Measurements from ENCODE around the gene ISLR. TPM values are rescaled to one million over a fixed set of nuclear protein-coding genes. Genes with fewer than 3 reads are reported as not detected.

ISLR gene
- total RNA-seq, 1 experiment from 2014 or later: not detected

- ATAC-seq: no peak
- TF ChIP-seq EZH2 (IDR thresholded peaks at IDR 0.05; ENCODE audit: low read length, unreplicated experiment) (no peak), EZH2phosphoT487 (IDR thresholded peaks at IDR 0.05; ENCODE audit: borderline replicate concordance, low read length) (no peak), CTCF (conservative IDR thresholded peaks at IDR 0.05; ENCODE audit: low read depth, low read length) (no peak)
- Histone ChIP-seq H3K36me3 (ENCODE audit: low read depth, low read length) (no peaks in the 10 kb centered on the region), H3K4me2 (ENCODE audit: low read length) (peak overlapping the region; percentile 64), H3K9me3 (ENCODE audit: low read length) (no peaks in the 10 kb centered on the region), H3K27me3 (ENCODE audit: low read length) (peaks cover 43% of the 10 kb centered on the region), H3K4me3 (ENCODE audit: low read length) (peak overlapping the region; percentile 24; the same call in 1 of the 2 replicates), H3K9me2 (replicated peaks; ENCODE audit: low read length) (no peaks in the 10 kb centered on the region), H3K4me1 (ENCODE audit: insufficient read depth, low read length) (peaks cover 7% of the 10 kb centered on the region; the same call in 1 of the 2 replicates), H4K20me1 (ENCODE audit: low read length) (no peaks in the 10 kb centered on the region), H3F3A (ENCODE audit: low read length, unreplicated experiment) (no peaks in the 10 kb centered on the region), H2AFZ (ENCODE audit: low read length) (no peak overlapping the region), H3K79me2 (ENCODE audit: low read length) (no peaks in the 10 kb centered on the region), H3K27ac (ENCODE audit: low read length) (no peak overlapping the region), H3K9ac (ENCODE audit: low read length) (no peak overlapping the region)
- no TSS peak for BruUV-seq (replicated peaks)
- POLR2A ChIA-PET (ENCODE audit: unreplicated experiment): no interaction called here
- DNase-seq: no peak
- intact Hi-C loops (cut with micrococcal nuclease): no loop called here
- CTCF ChIA-PET: interaction anchor here (0.7 kb wide), 1 partner anchor 1017 kb away, joined by 7 read pairs; no protein-coding TSS in a partner anchor
These were observed 42.5 kb upstream of the ISLR start for GRCh38 chr15:74130849-74131627.

GRCh38 chr15:74131628-74132413, 41.7 kb upstream of the ISLR start:
- Histone ChIP-seq H2AFZ (ENCODE audit: low read length) (no peak overlapping the region), H4K20me1 (ENCODE audit: low read length) (no peaks in the 10 kb centered on the region), H3K9me3 (ENCODE audit: low read length) (no peaks in the 10 kb centered on the region), H3K79me2 (ENCODE audit: low read length) (no peaks in the 10 kb centered on the region), H3F3A (ENCODE audit: low read length, unreplicated experiment) (no peaks in the 10 kb centered on the region), H3K4me2 (ENCODE audit: low read length) (no peak overlapping the region), H3K27ac (ENCODE audit: low read length) (no peak overlapping the region), H3K4me3 (ENCODE audit: low read length) (no peak overlapping the region), H3K9me2 (replicated peaks; ENCODE audit: low read length) (no peaks in the 10 kb centered on the region), H3K9ac (ENCODE audit: low read length) (no peak overlapping the region), H3K4me1 (ENCODE audit: insufficient read depth, low read length) (peaks cover 11% of the 10 kb centered on the region; the same call in 1 of the 2 replicates), H3K36me3 (ENCODE audit: low read depth, low read length) (no peaks in the 10 kb centered on the region), H3K27me3 (ENCODE audit: low read length) (peaks cover 43% of the 10 kb centered on the region)
- BruUV-seq (replicated peaks): no TSS peak
- ATAC-seq (no peak), DNase-seq (no peak)
- no peak for TF ChIP-seq CTCF (conservative IDR thresholded peaks at IDR 0.05; ENCODE audit: low read depth, low read length)
- TF ChIP-seq EZH2phosphoT487 (IDR thresholded peaks at IDR 0.05; ENCODE audit: borderline replicate concordance, low read length): no peak
- TF ChIP-seq EZH2 (IDR thresholded peaks at IDR 0.05; ENCODE audit: low read length, unreplicated experiment): no peak
- ChIA-PET CTCF (no interaction called here), POLR2A (ENCODE audit: unreplicated experiment) (no interaction called here)
- intact Hi-C loops (cut with micrococcal nuclease): no loop called here
